Tibial artery (tissue), 4 donors: ENCODE results near the gene CEP97.
A peak's percentile ranks its signal among the peaks of the same experiment; 100 is the strongest.
"Not testable (repeated sequence)": the region's sequence is repeated elsewhere in the genome, so short reads cannot be mapped to it uniquely, and the experiment has no call there.

Experiments used
- DNase-seq, 2 donors: peaks; one replicate each; pipeline ENCODE4 v3.0.0-alpha.2; 2019
- H3K27ac ChIP-seq, 2 donors: fragments of 200-600 bp; sonication (generic) in 1 of 2; 1 replicate in 1 of 2; 2 replicates in 1 of 2; pipeline ENCODE4 v1.5.1; 2018 to 2019; ENCODE audit warnings: mild to moderate bottlenecking in 1 of 2
- H3K27me3 ChIP-seq, 2 donors: fragments of 200-600 bp; sonication (generic) in 1 of 2; one replicate each; pipeline versions ENCODE4 v1.5.1 to v1.6.0; 2016 to 2019
- H3K36me3 ChIP-seq, 3 donors: fragments of 200-600 bp; sonication (generic) in 2 of 3; one replicate each; pipeline ENCODE4 v1.5.1; 2016 to 2019; ENCODE audit warnings: mild to moderate bottlenecking in 2 of 3
- H3K4me1 ChIP-seq, 4 donors: fragments of 200-600 bp; sonication (generic) in 2 of 4; 1 replicate in 3 of 4; 2 replicates in 1 of 4; pipeline ENCODE4 v1.5.1; 2016 to 2019
- H3K4me3 ChIP-seq, 2 donors: fragments of 200-600 bp; sonication (generic) in 1 of 2; 1 replicate in 1 of 2; 2 replicates in 1 of 2; pipeline ENCODE4 v1.5.1; 2018 to 2019; ENCODE audit warnings: mild to moderate bottlenecking in 2 of 2
- H3K9me3 ChIP-seq, 3 donors: fragments of 200-600 bp; sonication (generic) in 1 of 3; one replicate each; pipeline ENCODE4 v1.5.1; 2016 to 2019
- CTCF ChIP-seq, 2 experiments: fragments of 200-600 bp in 1 of 2; fragments of 450-650 bp in 1 of 2; IDR thresholded peaks; one replicate each; pipeline ENCODE4 v1.5.1; 2017 to 2019; ENCODE audit warnings: antibody characterized with exemption in 2 of 2, mild to moderate bottlenecking in 1 of 2, moderate library complexity in 1 of 2
- intact Hi-C: fragments of 100-400 bp; cut with DNase I; formaldehyde crosslinking; loops from one replicate; pipeline ENCODE4 v1.15.0; 2023; ENCODE audit warnings: low total_unique reads

CEP97 gene

GRCh38 chr3:101677436-101678286 lies 46.8 kb upstream of the CEP97 start:
- H3K4me3 ChIP-seq = peak overlapping the region; percentile 67 to 100
- no peaks in the 10 kb centered on the region for H3K9me3 ChIP-seq
- H3K27ac ChIP-seq = peak overlapping the region; percentile 53 to 89
- peak in 1 of 2 donors; percentile 70 for DNase-seq
- intact Hi-C loops = loop anchor here (10.0 kb wide), 1 partner anchor 103 kb away; the partner anchor contains the start of gene PCNP
- peaks cover 29 to 36% (median 32%) of the 10 kb centered on the region in 3 donors for H3K36me3 ChIP-seq
- H3K27me3 ChIP-seq = no peaks in the 10 kb centered on the region
- no peak for TF ChIP-seq CTCF (IDR thresholded peaks at IDR 0.05)
- H3K4me1 ChIP-seq = peaks cover 7 to 30% (median 23%) of the 10 kb centered on the region in 4 donors

DNA sequence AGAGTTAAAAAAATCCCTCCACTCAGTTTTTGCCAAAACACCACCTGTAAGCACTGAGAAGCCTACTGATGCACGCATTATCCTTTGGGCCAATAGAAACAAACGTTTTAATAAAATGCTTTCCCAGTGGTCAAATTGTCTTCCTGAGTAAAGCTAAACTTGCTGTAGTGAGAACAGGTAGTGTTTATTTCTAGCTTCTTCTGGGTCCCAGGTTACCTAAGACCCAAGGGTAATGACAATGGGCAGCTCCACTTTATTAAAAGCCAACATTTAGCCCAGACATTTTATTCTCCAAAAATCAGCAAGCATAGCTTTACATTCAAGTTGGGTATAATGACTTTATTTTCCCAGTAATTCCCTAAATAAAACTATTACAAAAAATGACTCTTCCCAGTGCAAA lies 45.6 kb upstream of the CEP97 start:
- H3K4me3 ChIP-seq, H3K27ac ChIP-seq: not testable (repeated sequence)
- intact Hi-C loops = loop anchor here (10.0 kb wide), 1 partner anchor 104 kb away; the partner anchor contains the start of gene PCNP

DNA sequence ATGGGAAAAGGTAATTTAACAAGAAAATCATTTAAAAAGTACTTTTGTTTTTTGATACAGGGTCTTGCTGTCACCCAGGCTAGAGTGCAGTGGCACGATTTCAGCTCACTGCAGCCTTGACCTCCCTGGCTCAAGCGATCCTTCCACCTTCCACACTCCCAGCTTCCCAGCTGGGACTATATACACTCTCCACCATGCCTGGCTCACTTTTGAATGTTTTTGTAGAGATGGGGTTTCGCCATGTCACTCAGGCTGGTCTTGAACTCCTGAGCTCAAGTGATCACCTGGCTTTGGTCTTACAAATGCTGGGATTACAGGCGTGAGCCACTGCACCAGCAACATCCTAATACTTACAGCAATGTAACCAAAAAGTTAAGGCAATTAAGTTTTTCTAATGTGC lies 43.9 kb upstream of the CEP97 start:
- intact Hi-C loops = no loop called here
- no peak for TF ChIP-seq CTCF (IDR thresholded peaks at IDR 0.05)
- DNase-seq = no peak
- H3K27ac ChIP-seq = no peak overlapping the region
- H3K4me1 ChIP-seq = peaks cover 7 to 44% (median 34%) of the 10 kb centered on the region in 4 donors
- H3K36me3 ChIP-seq = peaks cover 41 to 54% (median 49%) of the 10 kb centered on the region in 3 donors
- H3K4me3 ChIP-seq = no peak overlapping the region
- no peaks in the 10 kb centered on the region for H3K9me3 ChIP-seq
- no peaks in the 10 kb centered on the region for H3K27me3 ChIP-seq

More for the DNA sequence above, 45.6 kb upstream of the CEP97 start:
- Histone ChIP-seq H3K4me1 (peaks cover 7 to 36% (median 26%) of the 10 kb centered on the region in 4 donors), H3K36me3 (peaks cover 34 to 41% (median 39%) of the 10 kb centered on the region in 3 donors)
- not testable (repeated sequence) for DNase-seq, H3K9me3 ChIP-seq, H3K27me3 ChIP-seq

GRCh38 chr3:101685050-101685400 lies 39.4 kb upstream of the CEP97 start:
- peak overlapping the region; percentile 59 to 82 for H3K4me3 ChIP-seq
- TF ChIP-seq CTCF (IDR thresholded peaks at IDR 0.05) = no peak
- H3K4me1 ChIP-seq = peaks cover 0 to 41% (median 32%) of the 10 kb centered on the region in 4 donors
- intact Hi-C loops = no loop called here
- peak overlapping the region; percentile 88 to 91 for H3K27ac ChIP-seq
- H3K36me3 ChIP-seq = peaks cover 34 to 47% (median 45%) of the 10 kb centered on the region in 3 donors
- H3K9me3 ChIP-seq = no peaks in the 10 kb centered on the region
- no peaks in the 10 kb centered on the region for H3K27me3 ChIP-seq
- DNase-seq = no peak

DNA sequence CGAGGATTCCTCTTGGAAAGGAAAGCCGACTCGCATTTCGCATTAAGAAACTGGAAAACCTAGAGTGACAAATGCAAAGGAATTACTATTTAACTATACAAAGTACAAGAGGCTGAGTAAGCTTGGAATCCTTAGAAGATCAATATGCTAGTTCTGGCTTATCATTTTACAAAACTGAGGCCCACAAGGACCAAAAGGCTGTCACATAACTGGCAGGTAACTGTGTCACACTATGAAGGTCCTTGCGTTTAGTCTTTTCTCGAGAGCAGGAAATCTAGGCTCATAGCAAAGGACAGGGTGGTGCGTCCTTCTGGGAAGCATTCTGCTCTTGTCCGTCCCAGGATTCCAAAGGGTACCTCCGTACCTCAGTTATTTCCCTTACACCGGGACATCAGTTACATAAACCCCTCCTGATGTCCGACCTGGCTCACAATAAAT lies 38.5 kb upstream of the CEP97 start:
- DNase-seq = no peak
- Histone ChIP-seq H3K27ac (peak overlapping the region; percentile 88 to 91), H3K36me3 (peaks cover 25 to 38% (median 36%) of the 10 kb centered on the region in 3 donors), H3K9me3 (no peaks in the 10 kb centered on the region), H3K4me3 (peak overlapping the region; percentile 59 to 82), H3K27me3 (no peaks in the 10 kb centered on the region), H3K4me1 (peaks cover 0 to 41% (median 32%) of the 10 kb centered on the region in 4 donors)
- no peak for TF ChIP-seq CTCF (IDR thresholded peaks at IDR 0.05)
- intact Hi-C loops = no loop called here
